Ishikawa (cell line): Measurements from ENCODE around the gene FDXACB1.

Experiments used
- CEBPB ChIP-seq: IDR thresholded peaks from 2 replicates; pipeline ENCODE4 v1.6.1; 2012
- CREB1 ChIP-seq: IDR thresholded peaks from 2 replicates; pipeline ENCODE4 v1.6.1; 2012; ENCODE audit warnings: low read depth
- EGR1 ChIP-seq: IDR thresholded peaks from 2 replicates; pipeline ENCODE4 v1.6.1; 2012
- EP300 ChIP-seq: IDR thresholded peaks from 2 replicates; pipeline ENCODE4 v1.6.1; 2012; ENCODE audit warnings: borderline replicate concordance
- FOXM1 ChIP-seq: IDR thresholded peaks from 2 replicates; pipeline ENCODE4 v1.6.1; 2012; ENCODE audit warnings: low read depth, borderline replicate concordance
- MAX ChIP-seq: IDR thresholded peaks from 2 replicates; pipeline ENCODE4 v1.6.1; 2012
- NFIC ChIP-seq: IDR thresholded peaks from 2 replicates; pipeline ENCODE4 v1.6.1; 2012
- RAD21 ChIP-seq: IDR thresholded peaks from 2 replicates; pipeline ENCODE4 v1.6.1; 2012; ENCODE audit warnings: low read depth
- REST ChIP-seq: IDR thresholded peaks from 2 replicates; pipeline ENCODE4 v1.6.1; 2012; ENCODE audit warnings: low read depth, mild to moderate bottlenecking
- TAF1 ChIP-seq: IDR thresholded peaks from 2 replicates; pipeline ENCODE4 v1.6.1; 2012; ENCODE audit warnings: low read depth, mild to moderate bottlenecking
- TCF12 ChIP-seq: IDR thresholded peaks from 2 replicates; pipeline ENCODE4 v1.6.1; 2012; ENCODE audit warnings: low read depth
- TEAD4 ChIP-seq: IDR thresholded peaks from 2 replicates; pipeline ENCODE4 v1.6.1; 2012
- USF1 ChIP-seq: IDR thresholded peaks from 2 replicates; pipeline ENCODE4 v1.6.1; 2012
- YY1 ChIP-seq: IDR thresholded peaks from 2 replicates; pipeline ENCODE4 v1.6.1; 2012; ENCODE audit warnings: low read depth
- ZBTB7A ChIP-seq: IDR thresholded peaks from 2 replicates; pipeline ENCODE4 v1.6.1; 2012; ENCODE audit warnings: low read depth

The FDXACB1 gene

GRCh38 chr11:111918390-111919256 is 39.7 kb upstream of the FDXACB1 start, which contains the start of gene C11orf52:
Gene C11orf52, plus strand, starts transcription at chr11:111918913. Its CDS starts 60 bp downstream, at chr11:111918973.
- TF ChIP-seq REST (no peak), NFIC (peak; percentile 57), TEAD4 (peak; percentile 36; the same call in 1 of the 2 replicates), ZBTB7A (no peak), TCF12 (peak; percentile 70; the same call in 1 of the 2 replicates), CEBPB (no peak; the same call in 1 of the 2 replicates), MAX (peak; percentile 50), EP300 (peak; percentile 61; the same call in 1 of the 2 replicates), CREB1 (no peak)

GRCh38 chr11:111917788-111918187 is 38.8 kb upstream of the FDXACB1 start:
- TF ChIP-seq FOXM1 (no peak), TCF12 (no peak), EGR1 (no peak), MAX (no peak), YY1 (no peak), EP300 (no peak), CEBPB (no peak), NFIC (no peak), REST (no peak), TEAD4 (no peak), ZBTB7A (no peak), RAD21 (no peak), USF1 (no peak), CREB1 (no peak), TAF1 (no peak)

- TF ChIP-seq TAF1 (no peak), USF1 (no peak), CEBPB (no peak), YY1 (no peak), REST (no peak), FOXM1 (no peak), EP300 (no peak), RAD21 (no peak), TEAD4 (no peak), NFIC (no peak), TCF12 (no peak), ZBTB7A (no peak), CREB1 (no peak), MAX (no peak)
Observed at GRCh38 chr11:111917312-111917711, 38.3 kb upstream of the FDXACB1 start.

- no peak for TF ChIP-seq EP300
- no peak for TF ChIP-seq TEAD4
- TF ChIP-seq ZBTB7A, result no peak
- no peak for TF ChIP-seq FOXM1
- TF ChIP-seq TAF1, result no peak
- no peak for TF ChIP-seq CREB1
- no peak for TF ChIP-seq REST
- no peak for TF ChIP-seq TCF12
- TF ChIP-seq YY1, result no peak
- no peak for TF ChIP-seq EGR1
- TF ChIP-seq USF1, result no peak
- no peak for TF ChIP-seq MAX
- TF ChIP-seq NFIC, result no peak
- TF ChIP-seq CEBPB, result no peak
- TF ChIP-seq RAD21, result no peak
Observed at GRCh38 chr11:111916768-111917167, 37.8 kb upstream of the FDXACB1 start.
